GM10248 (cell line): Measurements from ENCODE around the gene GDF15.

Source experiments
- CTCF ChIA-PET: fragments of 300-600 bp; sonication (Branson Sonifier 250); formaldehyde crosslinking; extraction: SDS; loops from one replicate; lab custom pipeline; 2021; ENCODE audit warnings: antibody characterized with exemption; lab: Yijun Ruan, JAX
- POLR2A ChIA-PET: fragments of 350-650 bp; sonication (Branson Sonifier 250); formaldehyde crosslinking; extraction: SDS; loops from one replicate; lab custom pipeline; 2020; ENCODE audit warnings: antibody characterized with exemption; lab: Yijun Ruan, JAX
- DNase-seq: peaks from one replicate; pipeline ENCODE4 v3.0.0; 2012; ENCODE audit errors: extremely low spot score
- TF ChIP-seq, protein P1 (sequence below): IDR thresholded peaks from 2 replicates; pipeline ENCODE4 v1.5.1; 2012; ENCODE audit warnings: mild to moderate bottlenecking, low read depth; ENCODE audit errors: extremely low read depth, missing control alignments, control extremely low read depth

GDF15 gene

DNA sequence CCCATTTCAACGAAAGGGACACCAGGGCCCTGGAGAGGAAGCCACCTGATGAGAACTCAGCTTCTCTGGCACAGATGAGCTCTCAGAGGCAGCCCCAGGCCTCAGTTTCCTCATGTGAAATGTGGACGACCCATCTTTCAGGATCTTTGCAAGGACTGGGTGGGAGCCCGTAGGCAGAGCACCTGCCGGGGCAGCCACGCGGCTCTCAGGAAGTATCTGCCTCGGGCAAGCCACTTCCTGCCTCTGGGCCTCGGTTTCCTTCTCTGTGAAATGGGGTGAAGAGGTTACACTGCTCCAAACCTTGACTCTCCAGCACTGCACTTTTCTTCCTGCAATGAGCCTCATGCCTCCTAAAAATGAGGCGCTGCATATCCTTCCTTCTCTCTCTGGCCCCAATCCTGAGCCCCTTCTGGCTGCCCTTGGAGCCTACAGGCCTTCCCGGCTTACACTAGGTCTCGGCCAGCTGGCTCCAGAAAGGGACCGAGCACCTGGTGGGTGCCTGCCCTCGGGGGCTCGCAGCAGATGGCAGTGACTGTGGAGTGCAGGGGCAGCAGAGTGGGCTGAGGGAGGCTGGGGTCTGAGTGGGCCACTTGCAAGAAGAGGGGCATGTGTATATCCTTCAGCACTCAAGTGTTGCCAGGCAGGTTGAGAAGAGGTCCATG is 36.7 kb downstream of the GDF15 start:
- ChIA-PET POLR2A (interaction anchor here (1.5 to 2.6 kb wide), 2 partner anchors 141 to 143 kb away, joined by 4 to 10 read pairs; partner anchors contain the start of gene JUND), CTCF (interaction anchor here (1.1 to 16.0 kb wide), 4 partner anchors 9 to 94 kb away, joined by 3 to 380 read pairs (median 4); partner anchors contain the start of genes GDF15 and LRRC25)
- TF ChIP-seq, protein P1, sequence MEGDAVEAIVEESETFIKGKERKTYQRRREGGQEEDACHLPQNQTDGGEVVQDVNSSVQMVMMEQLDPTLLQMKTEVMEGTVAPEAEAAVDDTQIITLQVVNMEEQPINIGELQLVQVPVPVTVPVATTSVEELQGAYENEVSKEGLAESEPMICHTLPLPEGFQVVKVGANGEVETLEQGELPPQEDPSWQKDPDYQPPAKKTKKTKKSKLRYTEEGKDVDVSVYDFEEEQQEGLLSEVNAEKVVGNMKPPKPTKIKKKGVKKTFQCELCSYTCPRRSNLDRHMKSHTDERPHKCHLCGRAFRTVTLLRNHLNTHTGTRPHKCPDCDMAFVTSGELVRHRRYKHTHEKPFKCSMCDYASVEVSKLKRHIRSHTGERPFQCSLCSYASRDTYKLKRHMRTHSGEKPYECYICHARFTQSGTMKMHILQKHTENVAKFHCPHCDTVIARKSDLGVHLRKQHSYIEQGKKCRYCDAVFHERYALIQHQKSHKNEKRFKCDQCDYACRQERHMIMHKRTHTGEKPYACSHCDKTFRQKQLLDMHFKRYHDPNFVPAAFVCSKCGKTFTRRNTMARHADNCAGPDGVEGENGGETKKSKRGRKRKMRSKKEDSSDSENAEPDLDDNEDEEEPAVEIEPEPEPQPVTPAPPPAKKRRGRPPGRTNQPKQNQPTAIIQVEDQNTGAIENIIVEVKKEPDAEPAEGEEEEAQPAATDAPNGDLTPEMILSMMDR = no peak
- no peak for DNase-seq

DNA sequence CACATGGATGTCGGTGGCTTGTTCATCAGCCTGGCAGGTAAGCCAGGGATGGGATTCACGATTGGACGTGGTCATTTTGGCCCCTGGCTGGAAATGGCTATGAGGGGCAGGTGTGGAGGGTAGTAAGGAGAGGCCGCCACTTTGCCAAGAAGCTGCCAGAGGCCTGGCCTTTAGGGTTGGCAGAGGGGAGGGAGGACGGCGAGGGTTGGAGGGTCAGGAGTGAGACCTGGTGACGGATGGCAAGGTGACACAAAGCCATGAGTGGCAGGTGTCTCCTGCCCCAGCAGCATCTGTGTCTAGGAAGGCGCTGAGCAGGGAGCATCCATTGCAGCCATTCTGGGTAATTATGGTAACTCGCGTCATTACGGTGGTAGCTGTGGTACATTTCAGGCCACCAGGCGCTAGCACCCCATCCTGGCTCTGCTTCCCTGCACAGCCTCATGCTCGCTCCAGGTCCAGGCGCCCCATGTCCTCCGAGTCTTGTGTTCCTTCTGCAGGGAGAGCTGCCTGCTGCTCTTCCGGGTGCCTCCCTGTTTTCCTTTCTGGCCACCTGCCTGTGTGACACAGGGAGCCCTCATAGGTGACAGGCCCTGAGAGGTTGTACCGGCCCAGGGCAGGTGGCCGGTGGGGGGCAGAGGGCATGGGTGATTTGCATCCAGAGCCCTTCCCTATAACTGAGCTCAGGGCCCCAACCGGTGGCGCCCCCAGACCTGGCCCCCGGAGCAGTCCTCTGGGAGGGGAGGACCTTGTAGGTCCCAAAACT is 37.5 kb downstream of the GDF15 start:
- TF ChIP-seq, protein P1 = no peak
- ChIA-PET POLR2A (interaction anchor here (2.6 kb wide), 1 partner anchor 142 kb away, joined by 10 read pairs; the partner anchor contains the start of gene JUND), CTCF (interaction anchor here (1.1 to 16.0 kb wide), 5 partner anchors 8 to 101 kb away, joined by 3 to 380 read pairs (median 4); partner anchors contain the start of genes GDF15, LRRC25 and LSM4)
- DNase-seq = no peak

DNA sequence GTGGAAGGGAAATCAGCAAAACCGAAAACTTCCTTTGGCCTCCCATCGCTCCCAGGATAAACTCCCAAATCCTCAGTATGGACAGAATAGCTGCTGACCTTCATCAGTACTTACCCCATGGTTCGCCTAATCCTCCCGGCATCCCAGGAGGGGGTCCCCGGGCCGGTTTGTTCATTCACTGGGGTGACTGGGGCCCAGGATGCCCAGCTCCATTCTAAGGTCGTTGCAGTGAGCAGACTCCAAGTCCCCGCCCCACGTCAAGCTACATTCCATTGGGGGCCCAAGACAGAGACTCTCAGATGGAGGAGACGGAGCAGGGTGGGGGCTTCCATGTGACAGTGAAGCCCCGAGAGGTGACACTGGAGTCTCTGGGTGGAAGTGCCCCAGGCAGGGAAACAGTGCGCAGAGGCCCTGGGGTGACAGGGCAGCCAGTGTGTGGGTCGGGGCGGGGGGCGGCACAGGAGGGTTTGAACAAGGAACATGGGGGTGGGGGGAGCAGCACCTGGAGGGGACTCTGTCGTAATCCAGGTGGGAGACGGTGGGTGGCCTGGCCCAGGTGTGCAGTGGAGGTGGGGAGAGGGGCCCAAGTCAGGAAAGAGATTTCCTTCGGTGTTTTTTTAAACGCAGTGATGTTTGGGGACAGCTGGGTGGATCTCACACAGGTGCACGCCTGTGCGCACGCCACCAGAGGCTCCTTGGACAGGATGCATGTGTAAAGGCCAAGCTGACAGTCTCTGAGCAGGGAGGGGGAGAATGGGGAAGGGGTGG is 38.3 kb downstream of the GDF15 start:
- CTCF ChIA-PET = interaction anchor here (1.1 to 16.0 kb wide), 5 partner anchors 13 to 102 kb away, joined by 3 to 380 read pairs (median 4); partner anchors contain the start of genes GDF15, LRRC25 and LSM4
- TF ChIP-seq, protein P1 = no peak
- DNase-seq = no peak
- POLR2A ChIA-PET = no interaction called here

DNA sequence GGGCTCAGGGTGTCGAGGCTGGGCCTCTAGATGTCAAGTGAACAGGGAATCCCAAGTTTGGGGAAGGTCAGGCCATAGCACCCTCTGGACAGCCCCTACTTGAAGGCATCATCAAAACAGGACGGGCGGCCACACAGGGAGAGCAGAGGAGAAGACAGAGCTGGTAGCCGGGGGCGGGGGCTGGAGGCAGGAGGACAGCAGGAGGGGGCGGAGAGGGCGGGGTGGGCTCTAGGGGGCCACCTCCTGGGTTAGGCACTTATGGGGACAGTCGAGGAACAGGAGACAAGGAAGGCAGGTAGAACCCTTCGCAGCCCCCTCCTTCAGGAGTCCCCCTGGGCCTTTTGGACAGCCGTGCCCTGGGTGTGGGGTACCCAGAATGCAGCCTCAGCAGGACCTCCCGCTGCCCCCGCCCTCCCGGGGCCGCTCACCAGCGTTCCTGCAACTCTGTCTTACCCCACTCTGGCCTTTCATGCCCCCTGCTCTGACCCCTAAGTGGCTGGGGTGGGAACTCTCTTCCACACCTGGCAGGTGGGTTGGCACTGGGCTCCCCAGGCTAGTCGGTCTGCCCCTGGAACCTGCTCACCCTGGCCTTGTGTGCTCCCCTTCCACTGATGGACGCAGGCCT is 39.0 kb downstream of the GDF15 start:
- CTCF ChIA-PET = interaction anchor here (0.9 to 1.1 kb wide), 5 partner anchors 8 to 96 kb away, joined by 3 to 4 read pairs (median 3); no protein-coding TSS in a partner anchor
- POLR2A ChIA-PET = no interaction called here
- DNase-seq = no peak
- TF ChIP-seq, protein P1 = no peak

DNA sequence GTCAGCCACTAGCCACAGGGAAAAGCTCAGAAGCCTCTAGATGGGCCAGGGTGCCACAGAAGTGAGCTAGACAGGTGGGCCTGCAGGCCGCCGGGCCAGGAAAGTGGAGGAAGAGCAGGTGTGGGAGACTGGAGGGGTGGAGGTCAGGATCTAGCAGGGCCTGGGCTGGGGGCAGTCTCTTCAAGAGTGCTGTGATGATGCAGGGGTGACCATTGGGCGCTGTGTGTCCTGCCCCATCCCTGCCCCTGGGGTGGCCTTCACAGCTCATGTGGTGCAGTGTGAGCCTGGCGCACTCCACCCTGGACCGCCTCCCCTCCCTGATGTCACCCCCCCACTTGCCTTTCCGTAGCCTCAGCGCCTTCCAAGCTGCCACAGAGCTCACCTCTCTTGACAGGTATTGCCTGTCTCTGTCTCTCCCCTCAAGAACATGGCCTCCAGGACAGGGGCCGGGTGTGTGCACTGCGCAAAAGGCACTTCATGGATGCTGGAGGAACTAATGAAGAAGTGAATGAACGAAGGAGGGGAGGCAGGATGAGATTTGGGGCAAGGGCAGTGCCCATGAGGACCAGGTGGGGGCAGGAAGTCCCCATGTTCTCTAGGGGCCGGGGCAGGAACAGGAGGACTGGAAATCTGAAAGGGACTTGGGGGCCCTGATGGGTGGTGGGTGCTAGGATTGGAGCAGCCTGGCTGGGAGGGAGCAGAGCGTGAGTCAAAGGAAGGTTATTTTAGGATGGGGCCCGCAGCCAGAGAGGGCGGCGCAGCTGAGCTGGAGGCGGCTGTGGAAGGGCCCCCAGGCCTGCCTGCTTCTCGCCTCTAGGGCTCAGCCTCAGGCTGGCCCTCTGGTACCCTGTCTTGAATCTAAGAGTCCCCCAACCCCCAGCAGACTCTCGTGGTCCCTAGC is 39.8 kb downstream of the GDF15 start:
- TF ChIP-seq, protein P1 = no peak
- ChIA-PET CTCF (interaction anchor here (0.9 to 1.1 kb wide), 5 partner anchors 9 to 97 kb away, joined by 3 to 4 read pairs (median 3); no protein-coding TSS in a partner anchor), POLR2A (no interaction called here)
- no peak for DNase-seq
